Activated naive CD8-positive, alpha-beta T cell treated with anti-CD3 and anti-CD28 coated beads, Interleukin-2, amount 50 U/mL, for 24 hours (primary cell): ENCODE data around the gene AKR1A1.
A peak's percentile ranks its signal among the peaks of the same experiment; 100 is the strongest.

Experiments
- ATAC-seq: fragments of 150-1000 bp; cut with Tn5 transposase; one replicate; pipeline ENCODE4 v1.10.0; 2021
- DNase-seq: peaks from one replicate; pipeline ENCODE4 v3.0.0; 2021
- H3K27ac Mint-ChIP-seq: one replicate; pipeline ENCODE4 v1.8.0; 2021; ENCODE audit warnings: mild to moderate bottlenecking, mixed read lengths
- H3K27me3 Mint-ChIP-seq: one replicate; pipeline ENCODE4 v1.8.0; 2021; ENCODE audit warnings: mixed read lengths
- H3K36me3 Mint-ChIP-seq: one replicate; pipeline ENCODE4 v1.8.0; 2021; ENCODE audit warnings: low read depth, mixed read lengths
- H3K4me1 Mint-ChIP-seq: one replicate; pipeline ENCODE4 v1.8.0; 2021; ENCODE audit warnings: mixed read lengths
- H3K4me3 Mint-ChIP-seq: one replicate; pipeline ENCODE4 v1.8.0; 2021; ENCODE audit warnings: mild to moderate bottlenecking, moderate library complexity, mixed read lengths
- H3K9me3 Mint-ChIP-seq: one replicate; pipeline ENCODE4 v1.8.0; 2021; ENCODE audit warnings: mixed read lengths

The AKR1A1 gene

GRCh38 chr1:45608175-45609156 is 57.8 kb downstream of the AKR1A1 start:
- no peaks in the 10 kb centered on the region for H3K27me3 Mint-ChIP-seq
- H3K4me3 Mint-ChIP-seq, result no peak overlapping the region
- H3K36me3 Mint-ChIP-seq, result peaks cover 65% of the 10 kb centered on the region
- ATAC-seq (no peak), DNase-seq (no peak)
- H3K4me1 Mint-ChIP-seq, result peaks cover 8% of the 10 kb centered on the region
- H3K27ac Mint-ChIP-seq, result no peak overlapping the region
- H3K9me3 Mint-ChIP-seq, result no peaks in the 10 kb centered on the region

GRCh38 chr1:45610589-45611226 is 60.1 kb downstream of the AKR1A1 start:
- H3K36me3 Mint-ChIP-seq, result peaks cover 75% of the 10 kb centered on the region
- H3K27me3 Mint-ChIP-seq, result no peaks in the 10 kb centered on the region
- DNase-seq (no peak), ATAC-seq (no peak)
- H3K4me3 Mint-ChIP-seq, result no peak overlapping the region
- peaks cover 9% of the 10 kb centered on the region for H3K4me1 Mint-ChIP-seq
- H3K27ac Mint-ChIP-seq, result no peak overlapping the region
- no peaks in the 10 kb centered on the region for H3K9me3 Mint-ChIP-seq

- ATAC-seq (peak; percentile 6), DNase-seq (no peak)
- H3K27ac Mint-ChIP-seq, result no peak overlapping the region
- peaks cover 72% of the 10 kb centered on the region for H3K36me3 Mint-ChIP-seq
- H3K9me3 Mint-ChIP-seq, result no peaks in the 10 kb centered on the region
- H3K27me3 Mint-ChIP-seq, result no peaks in the 10 kb centered on the region
- no peak overlapping the region for H3K4me3 Mint-ChIP-seq
- H3K4me1 Mint-ChIP-seq, result peaks cover 4% of the 10 kb centered on the region
Observed at GRCh38 chr1:45612941-45613579, 62.4 kb downstream of the AKR1A1 start.

GRCh38 chr1:45615885-45616284 is 65.3 kb downstream of the AKR1A1 start:
- ATAC-seq, result no peak
- H3K27me3 Mint-ChIP-seq, result no peaks in the 10 kb centered on the region
- peaks cover 54% of the 10 kb centered on the region for H3K36me3 Mint-ChIP-seq
- no peak for DNase-seq
- peaks cover 4% of the 10 kb centered on the region for H3K4me1 Mint-ChIP-seq
- H3K9me3 Mint-ChIP-seq, result no peaks in the 10 kb centered on the region
- H3K4me3 Mint-ChIP-seq, result no peak overlapping the region
- H3K27ac Mint-ChIP-seq, result no peak overlapping the region

GRCh38 chr1:45617618-45618017 is 67.0 kb downstream of the AKR1A1 start:
- H3K4me1 Mint-ChIP-seq, result peaks cover 4% of the 10 kb centered on the region
- peak overlapping the region; percentile 16 for H3K27ac Mint-ChIP-seq
- DNase-seq (no peak), ATAC-seq (no peak)
- peaks cover 46% of the 10 kb centered on the region for H3K36me3 Mint-ChIP-seq
- H3K9me3 Mint-ChIP-seq, result no peaks in the 10 kb centered on the region
- no peaks in the 10 kb centered on the region for H3K27me3 Mint-ChIP-seq
- no peak overlapping the region for H3K4me3 Mint-ChIP-seq

GRCh38 chr1:45619149-45619921 is 68.7 kb downstream of the AKR1A1 start:
- no peak for ATAC-seq
- H3K27me3 Mint-ChIP-seq, result no peaks in the 10 kb centered on the region
- H3K27ac Mint-ChIP-seq, result no peak overlapping the region
- peaks cover 38% of the 10 kb centered on the region for H3K36me3 Mint-ChIP-seq
- DNase-seq, result no peak
- H3K9me3 Mint-ChIP-seq, result no peaks in the 10 kb centered on the region
- H3K4me3 Mint-ChIP-seq, result no peak overlapping the region
- peaks cover 4% of the 10 kb centered on the region for H3K4me1 Mint-ChIP-seq
